GM12865 (cell line): ENCODE measurements around the gene SLC4A2.

ENCODE experiments used
- DNase-seq: peaks from one replicate; pipeline ENCODE4 v3.0.0; 2010; ENCODE audit warnings: low read depth
- H3K4me3 ChIP-seq: 2 replicates; pipeline ENCODE4 v1.5.1; 2011; ENCODE audit warnings: mild to moderate bottlenecking, low read depth, low read length, control low read depth
- CTCF ChIP-seq: IDR thresholded peaks from 2 replicates; pipeline ENCODE4 v1.5.1; 2011; ENCODE audit warnings: low read length, control low read depth, low read depth, inconsistent platforms; ENCODE audit not compliant: insufficient read depth; ENCODE audit errors: missing control alignments

Gene SLC4A2

GRCh38 chr7:151056666-151057505 lies 2.5 kb upstream of the SLC4A2 start:
- H3K4me3 ChIP-seq = peak overlapping the region; percentile 64
- no peak for TF ChIP-seq CTCF
- DNase-seq = no peak

GRCh38 chr7:151057506-151057988 lies 1.8 kb upstream of the SLC4A2 start, which contains the start of gene CDK5:
Gene CDK5, minus strand, starts transcription at chr7:151057897. Its CDS starts 49 bp downstream, at chr7:151057848.
- H3K4me3 ChIP-seq = peak within 1 kb of the TSS; percentile 64
- TF ChIP-seq CTCF = no peak
- DNase-seq = no peak

GRCh38 chr7:151057989-151058780 lies 1.2 kb upstream of the SLC4A2 start:
- H3K4me3 ChIP-seq = peak overlapping the region; percentile 62
- DNase-seq = peak; percentile 99
- TF ChIP-seq CTCF = no peak

GRCh38 chr7:151058781-151059366 lies 515 bp upstream of the SLC4A2 start:
- TF ChIP-seq CTCF = no peak
- peak overlapping the region; percentile 62 for H3K4me3 ChIP-seq
- peak; percentile 35 for DNase-seq

GRCh38 chr7:151060113-151060415 lies 675 bp downstream of the SLC4A2 start:
- peak overlapping the region; percentile 80 for H3K4me3 ChIP-seq
- TF ChIP-seq CTCF = no peak
- no peak for DNase-seq

GRCh38 chr7:151060416-151061212 lies 1.2 kb downstream of the SLC4A2 start:
- DNase-seq = no peak
- peak overlapping the region; percentile 80 for H3K4me3 ChIP-seq
- no peak for TF ChIP-seq CTCF
